HG03135 (cell line): ENCODE results near the gene POLR3GL.

Experiments
- ATAC-seq: cut with Tn5 transposase; IDR thresholded peaks from one replicate; pipeline ENCODE4 v1.9.1; 2021; ENCODE audit warnings: mild to moderate bottlenecking, moderate library complexity; ENCODE audit not compliant: unreplicated experiment

The POLR3GL gene

GRCh38 chr1:145972580-145972979 lies 8.1 kb downstream of the POLR3GL start:
- no peak for ATAC-seq

- no peak for ATAC-seq
Observed at GRCh38 chr1:145974721-145975120, 10.2 kb downstream of the POLR3GL start.

GRCh38 chr1:145975216-145975615 lies 10.7 kb downstream of the POLR3GL start:
- ATAC-seq: no peak

GRCh38 chr1:145977016-145977415 lies 12.5 kb downstream of the POLR3GL start:
- no peak for ATAC-seq

GRCh38 chr1:145977486-145978470 lies 13.3 kb downstream of the POLR3GL start:
- ATAC-seq: no peak

- no peak for ATAC-seq
Observed at GRCh38 chr1:145978471-145978853, 14.0 kb downstream of the POLR3GL start.

GRCh38 chr1:145978854-145979745 lies 14.6 kb downstream of the POLR3GL start:
- ATAC-seq: peak; percentile 80

- ATAC-seq: peak; percentile 9
Observed at GRCh38 chr1:145979746-145980456, 15.4 kb downstream of the POLR3GL start.

- ATAC-seq: no peak
Observed at GRCh38 chr1:145980457-145980994, 16.0 kb downstream of the POLR3GL start.

- no peak for ATAC-seq
Observed at GRCh38 chr1:145982010-145982723, 17.7 kb downstream of the POLR3GL start.

- no peak for ATAC-seq
Observed at GRCh38 chr1:145983206-145983675, 18.8 kb downstream of the POLR3GL start.

- no peak for ATAC-seq
Observed at GRCh38 chr1:145983960-145984830, 19.7 kb downstream of the POLR3GL start.

GRCh38 chr1:145985129-145985501 lies 20.6 kb downstream of the POLR3GL start:
- ATAC-seq: no peak

- ATAC-seq: no peak
Observed at GRCh38 chr1:145985502-145986439, 21.3 kb downstream of the POLR3GL start.

- ATAC-seq: no peak
Observed at GRCh38 chr1:145986551-145986950, 22.1 kb downstream of the POLR3GL start.

- ATAC-seq: no peak
Observed at GRCh38 chr1:145987926-145988325, 23.4 kb downstream of the POLR3GL start.

- no peak for ATAC-seq
Observed at GRCh38 chr1:145988773-145989172, 24.3 kb downstream of the POLR3GL start.
